HG03039 (cell line): ENCODE measurements around the gene ANKUB1.

Experiments
- ATAC-seq: cut with Tn5 transposase; IDR thresholded peaks from one replicate; pipeline ENCODE4 v1.9.1; 2021; ENCODE audit warnings: mild to moderate bottlenecking, moderate library complexity; ENCODE audit not compliant: unreplicated experiment

ANKUB1 gene

DNA sequence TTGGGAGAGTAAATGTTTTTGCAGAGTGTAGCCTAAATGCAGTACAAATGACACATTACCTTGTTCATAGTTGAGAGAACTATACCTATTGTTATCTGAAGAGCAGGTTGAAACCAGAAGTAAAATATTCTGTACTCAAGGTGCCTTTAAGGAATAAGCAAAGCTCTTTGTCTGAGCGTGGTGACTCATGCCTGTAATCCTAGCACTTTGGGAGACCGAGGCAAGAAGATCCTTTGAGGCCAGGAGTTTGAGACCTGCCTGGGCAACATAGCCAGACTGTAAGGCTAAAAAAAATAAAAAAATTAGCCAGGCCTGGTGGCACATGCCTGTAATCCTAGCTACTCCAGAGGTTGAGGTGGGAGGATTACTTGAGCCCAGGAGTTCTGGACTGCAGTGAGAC, 18.5 kb upstream of the ANKUB1 start:
- ATAC-seq, result no peak

DNA sequence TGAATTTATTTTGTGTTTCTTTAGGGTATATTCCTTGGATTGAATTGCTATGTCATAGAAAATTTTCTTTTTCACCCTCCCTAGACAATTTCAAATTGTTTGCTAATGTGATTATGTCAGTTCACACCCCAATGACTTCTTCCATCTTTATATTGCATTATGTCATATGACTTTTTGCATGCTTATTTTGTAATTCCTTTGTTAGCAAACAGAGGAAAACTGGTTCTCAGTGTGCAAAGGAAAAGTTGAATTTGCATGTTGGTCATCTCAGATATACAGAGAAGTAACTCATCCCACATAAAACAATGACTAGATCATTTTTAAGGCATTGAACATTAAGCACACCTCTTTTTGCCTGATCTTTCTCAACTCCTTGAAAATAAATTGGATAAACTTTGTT, 17.3 kb upstream of the ANKUB1 start:
- no peak for ATAC-seq

- no peak for ATAC-seq
Observed at GRCh38 chr3:149808209-149808829, 16.0 kb upstream of the ANKUB1 start.

DNA sequence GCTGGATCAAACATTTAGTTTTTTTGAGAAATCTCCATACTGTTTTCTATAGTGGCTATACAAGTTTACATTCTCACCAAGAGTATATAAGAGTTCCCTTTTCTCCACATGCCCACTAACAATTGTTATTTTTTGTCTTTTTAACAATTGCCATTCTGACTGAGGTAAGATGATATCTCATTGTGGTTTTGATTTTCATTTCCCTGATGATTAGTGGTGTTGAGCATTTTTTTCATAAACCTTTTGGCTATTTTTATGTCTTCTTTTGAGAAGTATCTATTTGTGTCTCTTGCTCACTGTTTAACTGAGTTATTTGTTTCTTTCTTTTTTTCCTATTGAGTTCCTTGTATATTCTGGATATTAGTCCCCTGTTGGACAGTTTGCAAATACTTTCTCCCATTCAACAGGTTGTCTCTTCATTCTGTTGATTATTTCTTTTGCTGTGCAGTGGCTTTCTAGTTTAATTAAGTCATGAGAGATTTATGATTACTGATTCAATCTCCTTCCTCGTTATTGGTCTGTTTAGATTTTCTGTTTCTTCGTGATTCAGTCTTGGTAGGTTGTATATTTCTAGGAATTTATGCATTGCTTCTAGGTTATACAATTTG, 13.9 kb upstream of the ANKUB1 start:
- no peak for ATAC-seq

DNA sequence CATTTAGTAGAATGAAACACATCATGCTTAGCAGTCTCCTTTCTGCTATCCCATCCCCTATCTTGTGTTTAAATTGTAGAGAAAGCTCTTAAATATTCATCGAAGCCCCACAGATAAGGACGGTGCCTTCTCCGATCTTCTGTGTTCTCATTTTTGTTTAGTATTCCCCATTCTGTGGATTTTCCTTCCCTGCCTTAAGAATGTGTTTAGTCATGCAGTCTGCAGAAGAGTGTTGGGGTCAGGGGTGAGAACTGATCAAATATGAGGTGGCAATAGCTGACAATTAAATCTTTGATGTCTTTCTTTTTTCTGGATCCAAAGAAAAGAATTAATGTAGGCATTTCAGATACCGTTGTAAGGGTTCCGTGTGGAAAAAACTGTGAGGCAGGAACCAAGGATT, 9.3 kb upstream of the ANKUB1 start:
- ATAC-seq, result no peak

DNA sequence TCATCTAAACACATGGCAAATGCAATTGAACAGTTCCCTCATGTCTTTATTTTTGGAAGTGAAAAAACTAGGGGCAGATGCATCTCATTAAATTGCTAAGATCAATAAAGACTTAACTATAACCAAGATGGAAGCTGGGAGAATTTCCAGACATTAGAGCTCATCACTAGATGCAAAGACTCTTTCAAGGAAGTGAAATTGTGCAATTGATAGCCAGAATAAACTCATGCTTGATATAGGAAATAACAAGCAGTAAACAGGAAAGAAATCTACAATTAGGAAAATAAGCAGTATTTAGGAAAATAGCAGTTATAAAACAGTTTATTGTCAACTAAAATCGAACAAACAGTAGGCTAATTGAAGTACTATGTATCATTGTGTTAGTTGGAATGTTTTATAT, 8.8 kb upstream of the ANKUB1 start:
- ATAC-seq, result no peak

DNA sequence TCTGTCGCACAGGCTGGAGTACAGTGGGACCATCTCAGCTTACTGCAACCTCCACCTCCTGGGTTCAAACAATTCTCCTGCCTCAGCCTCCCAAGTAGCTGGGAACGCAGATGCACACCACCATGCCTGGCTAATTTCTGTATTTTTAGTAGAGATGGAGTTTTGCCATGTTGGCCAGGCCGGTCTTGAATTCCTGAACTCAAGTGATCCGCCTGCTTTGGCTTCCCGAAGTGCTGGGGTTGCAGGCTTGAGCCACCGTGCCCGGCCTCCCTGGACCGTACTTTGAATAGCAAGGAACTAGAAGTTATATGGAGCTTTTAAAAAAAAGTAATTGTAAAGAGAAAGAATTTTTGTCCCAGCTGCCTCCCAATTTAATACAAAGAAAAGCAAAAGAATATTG, 8.3 kb upstream of the ANKUB1 start:
- no peak for ATAC-seq

- ATAC-seq, result no peak
Observed at GRCh38 chr3:149796026-149796425, 3.7 kb upstream of the ANKUB1 start.

- ATAC-seq, result no peak
Observed at GRCh38 chr3:149790698-149791097, 1.7 kb downstream of the ANKUB1 start.

DNA sequence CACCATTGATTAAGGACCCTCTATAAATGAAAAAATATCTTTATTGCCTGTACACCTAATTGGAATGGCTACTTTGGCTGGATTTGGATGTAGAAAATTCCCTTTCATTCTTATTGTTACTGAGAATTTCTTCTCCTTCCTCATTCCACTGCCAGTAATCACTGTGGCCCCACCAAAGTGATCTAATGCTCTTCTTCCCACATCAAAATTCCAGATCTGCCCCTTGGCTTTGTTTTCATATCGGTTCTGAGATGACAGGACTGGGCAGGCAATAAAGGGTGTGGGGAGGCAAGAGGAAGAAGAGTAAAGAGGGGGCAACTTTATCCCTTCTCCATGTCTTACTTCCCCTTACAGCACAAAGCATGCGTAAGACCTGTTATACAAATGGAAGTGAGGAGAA, 2.1 kb downstream of the ANKUB1 start:
- no peak for ATAC-seq

GRCh38 chr3:149784064-149784704, 8.2 kb downstream of the ANKUB1 start:
- ATAC-seq, result no peak

GRCh38 chr3:149783576-149783975, 8.8 kb downstream of the ANKUB1 start:
- no peak for ATAC-seq

- ATAC-seq, result no peak
Observed at GRCh38 chr3:149781741-149782140, 10.6 kb downstream of the ANKUB1 start.

DNA sequence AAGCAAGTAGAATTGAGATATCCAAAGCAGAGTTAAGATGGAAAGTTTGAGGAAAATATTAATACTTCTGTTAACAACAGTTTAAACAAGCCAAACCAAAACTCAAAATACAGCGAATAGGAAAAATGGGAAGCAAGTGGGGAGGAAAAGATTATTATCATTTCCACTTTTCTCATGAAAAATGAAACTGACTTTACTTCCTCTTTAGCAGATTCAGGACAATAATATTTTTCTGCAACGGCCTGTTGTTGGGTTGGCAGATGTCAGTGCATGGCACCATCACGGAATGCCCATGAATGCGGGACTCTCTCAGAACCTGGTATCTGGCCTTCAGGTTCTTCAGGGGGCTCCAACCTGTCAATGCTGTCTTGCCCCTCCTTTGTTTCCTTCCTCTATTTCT, 11.1 kb downstream of the ANKUB1 start:
- no peak for ATAC-seq

DNA sequence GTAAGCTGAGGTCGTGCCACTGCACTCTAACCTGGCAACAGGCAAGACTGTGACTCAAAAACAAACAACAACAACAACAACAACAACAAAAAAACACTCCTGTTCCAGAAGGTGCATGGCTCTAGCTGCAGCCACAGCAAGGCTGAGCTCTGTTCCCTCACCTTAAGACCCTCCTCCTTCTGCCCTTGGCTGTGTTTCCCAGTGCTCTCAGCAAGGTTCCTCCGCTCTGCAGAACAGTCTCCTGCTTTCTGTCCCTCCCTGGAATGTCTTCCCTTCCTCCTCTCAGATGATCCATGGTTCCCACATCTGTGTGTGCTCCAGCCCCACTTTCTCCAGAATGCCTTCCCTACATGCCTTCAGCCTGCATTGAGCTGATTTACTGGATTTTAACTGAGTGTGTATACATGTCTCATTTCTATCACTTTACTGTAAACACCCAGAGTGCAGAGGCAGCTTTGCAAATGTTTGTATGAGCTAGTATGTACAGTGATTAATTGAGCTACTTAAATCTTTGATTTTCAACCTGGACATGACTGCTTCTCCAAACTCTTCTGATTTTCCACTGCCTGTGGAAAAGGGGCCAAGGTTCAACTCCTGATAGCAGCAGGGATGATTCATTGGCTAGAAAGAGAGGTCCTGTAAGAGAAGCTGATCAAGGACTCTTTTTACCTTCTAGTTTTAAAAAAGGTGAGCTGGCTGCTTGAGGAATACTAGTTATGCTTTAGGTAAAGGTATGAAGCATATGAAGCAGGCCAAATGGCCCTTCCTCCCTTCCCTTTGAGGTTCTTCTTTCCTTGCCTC, 14.7 kb downstream of the ANKUB1 start:
- ATAC-seq, result no peak

DNA sequence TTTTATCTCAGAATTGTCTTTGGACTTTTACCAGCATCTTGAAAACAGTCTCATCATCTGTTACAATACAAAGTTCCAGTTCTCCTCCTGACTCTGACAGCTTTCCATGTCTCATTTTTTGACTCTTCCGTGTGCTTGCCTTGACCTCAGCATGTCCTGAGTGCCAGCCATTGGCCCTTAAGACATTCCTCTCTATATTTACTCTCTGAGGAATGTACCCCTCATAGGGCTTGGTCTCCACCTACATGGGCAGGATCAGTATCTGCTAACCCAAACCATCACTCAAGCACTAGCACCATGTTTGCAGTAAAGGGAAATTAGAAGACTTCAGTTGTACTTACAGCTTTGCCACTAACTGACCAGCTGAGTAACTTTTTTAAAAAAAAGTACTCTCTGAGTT, 16.2 kb downstream of the ANKUB1 start:
- ATAC-seq, result no peak

- ATAC-seq, result no peak
Observed at GRCh38 chr3:149772861-149773260, 19.5 kb downstream of the ANKUB1 start.

GRCh38 chr3:149771652-149772271, 20.6 kb downstream of the ANKUB1 start:
- no peak for ATAC-seq

GRCh38 chr3:149770246-149770645, 22.1 kb downstream of the ANKUB1 start:
- ATAC-seq, result no peak

DNA sequence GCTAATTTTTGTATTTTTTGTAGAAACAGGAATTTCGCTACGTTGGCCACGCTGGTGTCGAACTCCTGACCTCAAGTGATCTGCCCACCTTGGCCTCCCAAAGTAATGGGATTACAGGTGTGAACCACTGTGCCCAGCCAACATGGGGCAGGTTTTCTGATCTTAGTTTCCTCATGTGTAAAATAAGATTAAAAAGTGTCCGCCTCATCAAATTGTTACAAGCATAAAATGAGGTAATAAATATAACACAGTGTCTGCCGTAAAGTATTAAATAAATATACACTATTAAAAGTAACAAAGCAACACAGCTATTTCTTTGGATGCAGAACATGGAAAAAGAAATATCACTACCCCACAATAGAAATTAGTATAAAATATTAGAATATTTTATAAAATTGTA, 23.6 kb downstream of the ANKUB1 start:
- ATAC-seq, result no peak

GRCh38 chr3:149767720-149768119, 24.6 kb downstream of the ANKUB1 start:
- ATAC-seq, result no peak
